Tibial nerve (tissue), 4 donors: ENCODE results near the gene SPCS1. TPM values are rescaled to one million over a fixed set of nuclear protein-coding genes. Genes with fewer than 3 reads are reported as not detected.

ENCODE experiments used
- DNase-seq, 2 donors: peaks; one replicate each; pipeline ENCODE4 v3.0.0-alpha.2; 2019; ENCODE audit warnings: low spot score in 2 of 2
- H3K27ac ChIP-seq, 4 donors: fragments of 200-600 bp; sonication (generic) in 3 of 4; one replicate each; pipeline ENCODE4 v1.5.1; 2017 to 2019; ENCODE audit warnings: mild to moderate bottlenecking in 1 of 4
- H3K27me3 ChIP-seq, 2 donors: fragments of 200-600 bp; sonication (generic) in 1 of 2; one replicate each; pipeline versions ENCODE4 v1.5.1 to v1.6.0; 2017 to 2019
- H3K36me3 ChIP-seq, 3 donors: fragments of 200-600 bp; sonication (generic); one replicate each; pipeline ENCODE4 v1.5.1; 2018 to 2019
- H3K4me1 ChIP-seq, 4 donors: fragments of 200-600 bp; sonication (generic) in 3 of 4; one replicate each; pipeline ENCODE4 v1.5.1; 2017 to 2019
- H3K4me3 ChIP-seq, 4 donors: fragments of 200-600 bp; sonication (generic) in 3 of 4; one replicate each; pipeline ENCODE4 v1.5.1; 2017 to 2019; ENCODE audit warnings: mild to moderate bottlenecking in 1 of 4, moderate library complexity in 1 of 4
- H3K9me3 ChIP-seq, 4 donors: fragments of 200-600 bp; sonication (generic) in 3 of 4; one replicate each; pipeline ENCODE4 v1.5.1; 2017 to 2019
- CTCF ChIP-seq, 5 experiments: fragments of 200-600 bp in 3 of 5; fragments of 450-650 bp in 2 of 5; sonication (generic) in 3 of 5; IDR thresholded peaks; one replicate each; pipeline ENCODE4 v1.5.1; 2016 to 2019; ENCODE audit warnings: antibody characterized with exemption in 5 of 5, mild to moderate bottlenecking in 3 of 5, moderate library complexity in 2 of 5
- EP300 ChIP-seq, 2 donors: sonication (generic); formaldehyde crosslinking; IDR thresholded peaks; one replicate each; pipeline ENCODE4 v1.6.1; 2017; ENCODE audit warnings: antibody characterized with exemption in 2 of 2, mild to moderate bottlenecking in 1 of 2
- POLR2A ChIP-seq, 2 donors: fragments of 450-650 bp; IDR thresholded peaks; one replicate each; pipeline ENCODE4 v1.6.1; 2017; ENCODE audit warnings: antibody characterized with exemption in 2 of 2, mild to moderate bottlenecking in 2 of 2, moderate library complexity in 2 of 2
- WGBS, 2 donors: methylation state at CpG; one replicate each; pipeline ENCODE4 v1.1.5; 2018; 5-methylcytosine and 5-hydroxymethylcytosine counted together
- small RNA-seq: library from RNA; depleted of rRNA; stranded (forward); fragments of <200 nt; gene quantifications from one replicate; pipeline ENCODE3, GENCODE V24; 2016
- total RNA-seq, 4 donors: library from RNA; depleted of rRNA; stranded (reverse); fragments of >200 nt; gene quantifications; one replicate each; pipeline ENCODE4 v1.1.0, GENCODE V29; 2016

The SPCS1 gene
- total RNA-seq, 4 donors from 2014 or later, result 58.8 to 123 (median 77.4) TPM

- 93 to 94% methylated on average over 3 of the region's 3 CpGs for WGBS, 2 donors
- no peak overlapping the region for H3K4me3 ChIP-seq
- no peaks in the 10 kb centered on the region for H3K27me3 ChIP-seq
- no peaks in the 10 kb centered on the region for H3K9me3 ChIP-seq
- no peaks in the 10 kb centered on the region for H3K4me1 ChIP-seq
- peaks cover 0 to 98% (median 6%) of the 10 kb centered on the region in 3 donors for H3K36me3 ChIP-seq
- no peak for TF ChIP-seq EP300 (IDR thresholded peaks at IDR 0.05)
- H3K27ac ChIP-seq, result no peak overlapping the region
- no peak for DNase-seq
These were observed 46.2 kb downstream of the SPCS1 start for GRCh38 chr3:52752045-52752660.

GRCh38 chr3:52754373-52754772 lies 48.5 kb downstream of the SPCS1 start:
- no peaks in the 10 kb centered on the region for H3K4me1 ChIP-seq
- WGBS, 2 donors, result 85 to 92% methylated on average over 4 of the region's 4 CpGs
- TF ChIP-seq POLR2A (IDR thresholded peaks at IDR 0.05), result no peak
- no peak for TF ChIP-seq CTCF (IDR thresholded peaks at IDR 0.05)
- no peak for TF ChIP-seq EP300 (IDR thresholded peaks at IDR 0.05)
- H3K27me3 ChIP-seq, result no peaks in the 10 kb centered on the region
- H3K27ac ChIP-seq, result no peak overlapping the region
- DNase-seq, result no peak
- no peak overlapping the region for H3K4me3 ChIP-seq
- no peaks in the 10 kb centered on the region for H3K9me3 ChIP-seq
- peaks cover 4 to 95% (median 6%) of the 10 kb centered on the region in 3 donors for H3K36me3 ChIP-seq

GRCh38 chr3:52756141-52756540 lies 50.2 kb downstream of the SPCS1 start:
- Histone ChIP-seq H3K27me3 (no peaks in the 10 kb centered on the region), H3K4me1 (no peaks in the 10 kb centered on the region), H3K27ac (no peak overlapping the region), H3K36me3 (peaks cover 0 to 95% (median 4%) of the 10 kb centered on the region in 3 donors), H3K9me3 (no peaks in the 10 kb centered on the region), H3K4me3 (no peak overlapping the region)
- WGBS, 2 donors, result 93 to 97% methylated on average over 1 of the region's 1 CpG
- no peak for DNase-seq
- TF ChIP-seq CTCF (IDR thresholded peaks at IDR 0.05) (no peak), EP300 (IDR thresholded peaks at IDR 0.05) (no peak), POLR2A (IDR thresholded peaks at IDR 0.05) (no peak)

Small RNAs within 50 kb of the gene (small RNA-seq; reads per million reads assigned to genes)
- not detected for gene AC006254.2
- gene RF00569, result 5,075 reads per million, percentile 99 among the genes with 10 or more reads in this experiment
- not detected for gene RF01183
- not detected for gene SNORD19
- not detected for gene SNORD19B
- gene SNORD69, result 4,010 reads per million, percentile 99 among the genes with 10 or more reads in this experiment

Other genes with a start within 250 kb of the SPCS1 start
- 100 to 1,000 TPM; 167 to 527 (median 264) TPM for gene STAB1, start 210.8 kb upstream of the SPCS1 start, total RNA-seq
- gene NT5DC2, start 172.2 kb upstream of the SPCS1 start, total RNA-seq, result 100 to 1,000 TPM in 2 of 4 donors, 10 to 100 TPM in 2; 71.1 to 133 (median 94.2) TPM
- 10 to 100 TPM in 2 of 4 donors, 1 to 10 TPM in 2; 1.2 to 23.9 (median 9.5) TPM for gene UQCC5, start 169.5 kb upstream of the SPCS1 start, total RNA-seq
- 100 to 1,000 TPM in 3 of 4 donors, 10 to 100 TPM in 1; 87.0 to 123 (median 114) TPM for gene PBRM1, start 20.2 kb upstream of the SPCS1 start, total RNA-seq
- gene GNL3, start 20.1 kb upstream of the SPCS1 start, total RNA-seq, result 10 to 100 TPM; 44.8 to 57.5 (median 52.6) TPM
- gene GLT8D1, start 315 bp upstream of the SPCS1 start, total RNA-seq, result 100 to 1,000 TPM in 1 of 4 donors, 10 to 100 TPM in 3; 44.7 to 109 (median 94.9) TPM
- 10 to 100 TPM; 19.2 to 26.7 (median 20.5) TPM for gene NEK4, start 64.8 kb downstream of the SPCS1 start, total RNA-seq
- gene ITIH1, start 71.5 kb downstream of the SPCS1 start, total RNA-seq, result 1 to 10 TPM in 1 of 4 donors, not detected in 3; 4.1 TPM
- 10 to 100 TPM in 3 of 4 donors, 1 to 10 TPM in 1; 9.4 to 29.6 (median 20.1) TPM for gene ITIH3, start 88.7 kb downstream of the SPCS1 start, total RNA-seq
- gene ITIH4, start 124.6 kb downstream of the SPCS1 start, total RNA-seq, result 10 to 100 TPM in 2 of 4 donors, 1 to 10 TPM in 2; 5.4 to 24.9 (median 10.1) TPM
- 10 to 100 TPM; 38.5 to 77.9 (median 64.9) TPM for gene MUSTN1, start 128.9 kb downstream of the SPCS1 start, total RNA-seq
- 10 to 100 TPM; 35.4 to 82.3 (median 46.0) TPM for gene STIMATE, start 191.4 kb downstream of the SPCS1 start, total RNA-seq